HepG2 (cell line): ENCODE data around the gene CACNA2D3. TPM values are rescaled to one million over a fixed set of nuclear protein-coding genes. Genes with fewer than 3 reads are reported as not detected.

Experiments used
- ATAC-seq: fragments of 200-7000 bp; cut with Tn5 transposase; 3 replicates; pipeline ENCODE4 v1.9.1; 2020; ENCODE audit warnings: mild to moderate bottlenecking, moderate library complexity
- BruUV-seq: library from RNA; stranded (reverse); fragments of 400-500 nt; replicated peaks from 2 replicates; lab custom pipeline; 2021; lab: Mats Ljungman, UMichigan
- CTCF ChIA-PET: fragments of 300-600 bp; formaldehyde crosslinking; extraction: SDS; loops from one replicate; lab custom pipeline; 2021; ENCODE audit warnings: low total read pairs, inconsistent platforms, low intra/inter-chr PET ratio; lab: Yijun Ruan, JAX
- POLR2A ChIA-PET: fragments of 350-600 bp; sonication (Branson Sonifier 250); formaldehyde crosslinking; loops from one replicate; lab custom pipeline; 2020; ENCODE audit warnings: antibody characterized with exemption, inconsistent platforms; lab: Yijun Ruan, JAX
- DNase-seq: peaks from one replicate; pipeline ENCODE4 v3.0.0-alpha.2; 2015; ENCODE audit warnings: low spot score
- FAIRE-seq: peaks from 3 replicates; lab custom pipeline; 2011; peaks lifted over from hg19 to GRCh38; lab: Jason Lieb, UNC
- H2AFZ ChIP-seq: one replicate; pipeline ENCODE4 v1.6.1; 2011; ENCODE audit warnings: low read length, inconsistent platforms
- H3K27ac ChIP-seq: fragments of 300-600 bp; 3 replicates; pipeline ENCODE4 v1.8.0; 2011; ENCODE audit warnings: mixed run types, mild to moderate bottlenecking, mixed read lengths, low read length, inconsistent platforms; ENCODE audit not compliant: insufficient read depth; ENCODE audit errors: extremely low read length
- H3K27me3 ChIP-seq, 2 experiments: fragments of 200-600 bp in 1 of 2; 2 replicates in 1 of 2; 3 replicates in 1 of 2; pipeline versions ENCODE4 v1.6.0 to v1.8.0; 2011; ENCODE audit warnings: low read length in 2 of 2, mild to moderate bottlenecking in 2 of 2, moderate library complexity in 2 of 2, inconsistent platforms in 1 of 2; ENCODE audit not compliant: insufficient read depth in 2 of 2, control insufficient read depth in 1 of 2
- H3K36me3 ChIP-seq, 2 experiments: fragments of 200-600 bp in 1 of 2; replicated peaks in 1 of 2; 2 replicates in 1 of 2; 3 replicates in 1 of 2; pipeline versions ENCODE4 v1.5.1 to v1.8.0; 2011; ENCODE audit warnings: low read length in 2 of 2, inconsistent platforms in 1 of 2; ENCODE audit not compliant: insufficient read depth in 2 of 2, control insufficient read depth in 1 of 2
- H3K4me1 ChIP-seq: 2 replicates; pipeline ENCODE4 v1.5.1; 2012; ENCODE audit warnings: low read length, inconsistent platforms; ENCODE audit not compliant: insufficient read depth
- H3K4me2 ChIP-seq: 2 replicates; pipeline ENCODE4 v1.6.0; 2011; ENCODE audit warnings: low read depth, low read length, inconsistent platforms
- H3K4me3 ChIP-seq, 3 experiments: fragments of 200-600 bp in 1 of 3; sonication (generic), shearing (Covaris generic) in 1 of 3; replicated peaks in 1 of 3; 2 replicates each; pipeline ENCODE4 v1.5.1; 2011 to 2016; ENCODE audit warnings: low read length in 3 of 3, inconsistent platforms in 2 of 3, low read depth in 2 of 3, mild to moderate bottlenecking in 2 of 3, control low read depth in 1 of 3, mixed read lengths in 1 of 3; ENCODE audit not compliant: insufficient read depth in 1 of 3
- H3K79me2 ChIP-seq: one replicate; pipeline ENCODE4 v1.6.1; 2011; ENCODE audit warnings: low read length, inconsistent platforms; ENCODE audit not compliant: insufficient read depth
- H3K9ac ChIP-seq: 2 replicates; pipeline ENCODE4 v1.6.0; 2011; ENCODE audit warnings: mild to moderate bottlenecking, low read depth, low read length, inconsistent platforms; ENCODE audit not compliant: insufficient read depth
- H3K9me3 ChIP-seq: 2 replicates; pipeline ENCODE4 v1.5.1; 2012; ENCODE audit warnings: mild to moderate bottlenecking, low read length
- H4K20me1 ChIP-seq: 2 replicates; pipeline ENCODE4 v1.6.0; 2011; ENCODE audit warnings: inconsistent platforms, mild to moderate bottlenecking, low read length, moderate library complexity; ENCODE audit not compliant: insufficient read depth
- BORCS8-MEF2B ChIP-seq: sonication (generic); formaldehyde crosslinking; IDR thresholded peaks from 2 replicates; pipeline ENCODE4 v1.8.0; 2022; ENCODE audit warnings: mild to moderate bottlenecking, missing genetic modification reagents
- FLYWCH1 ChIP-seq: sonication (generic); formaldehyde crosslinking; IDR thresholded peaks from 2 replicates; pipeline ENCODE4 v1.8.1; 2023; ENCODE audit warnings: mild to moderate bottlenecking, missing genetic modification reagents
- GMEB2 ChIP-seq: IDR thresholded peaks from 2 replicates; pipeline ENCODE4 v1.6.1; 2016; ENCODE audit warnings: missing biosample characterization, missing genetic modification reagents, low read depth
- GTF3A ChIP-seq: sonication (generic); formaldehyde crosslinking; conservative IDR thresholded peaks from 2 replicates; pipeline ENCODE4 v1.4.0; 2020; ENCODE audit warnings: mild to moderate bottlenecking, missing genetic modification reagents
- HMGXB3 ChIP-seq: sonication (generic); formaldehyde crosslinking; IDR thresholded peaks from 2 replicates; pipeline ENCODE4 v1.4.0; 2020; ENCODE audit warnings: missing genetic modification reagents, borderline replicate concordance
- KDM5A ChIP-seq: fragments of 200-600 bp; sonication (generic); IDR thresholded peaks from 2 replicates; pipeline ENCODE4 v1.7.0; 2018; ENCODE audit warnings: antibody characterized with exemption, mild to moderate bottlenecking, low read length, borderline replicate concordance
- MZF1 ChIP-seq: sonication (generic); formaldehyde crosslinking; IDR thresholded peaks from 2 replicates; pipeline ENCODE4 v1.8.1; 2023; ENCODE audit warnings: mild to moderate bottlenecking, missing genetic modification reagents, borderline replicate concordance
- ZMAT5 ChIP-seq: sonication (generic); formaldehyde crosslinking; IDR thresholded peaks from 2 replicates; pipeline ENCODE4 v1.5.0; 2020; ENCODE audit warnings: mild to moderate bottlenecking, low read depth, missing genetic modification reagents, borderline replicate concordance
- ZNF207 ChIP-seq: fragments of 450-650 bp; IDR thresholded peaks from 2 replicates; pipeline ENCODE4 v1.6.1; 2016; ENCODE audit warnings: antibody characterized with exemption, borderline replicate concordance
- ZNF569 ChIP-seq: sonication (generic); formaldehyde crosslinking; IDR thresholded peaks from 2 replicates; pipeline ENCODE4 v1.5.0; 2020; ENCODE audit warnings: mild to moderate bottlenecking, missing genetic modification reagents, moderate library complexity, borderline replicate concordance
- ZNF710 ChIP-seq: sonication (generic); formaldehyde crosslinking; IDR thresholded peaks from 2 replicates; pipeline ENCODE4 v1.5.0; 2020; ENCODE audit warnings: mild to moderate bottlenecking, missing genetic modification reagents, borderline replicate concordance
- WGBS: methylation state at CpG from one replicate; pipeline ENCODE4 v1.1.6; 2017; ENCODE audit warnings: low lambda C conversion rate; 5-methylcytosine and 5-hydroxymethylcytosine counted together
- in situ Hi-C: cut with HindIII; loops from 2 replicates; pipeline ENCODE4 v1.10.0; 2017; ENCODE audit warnings: low pct_unique_long_range_greater_than_20kb; ENCODE audit not compliant: extremely low pct_ligation_motif_present
- intact Hi-C: fragments of 100-400 bp; cut with micrococcal nuclease; formaldehyde crosslinking; loops from one replicate; pipeline ENCODE4 v1.10.0; 2022; ENCODE audit not compliant: unreplicated experiment
- polyA plus RNA-seq, 8 experiments: library from polyadenylated mRNA; depleted of rRNA in 3 of 8; stranded (reverse) in 7 of 8; unstranded in 1 of 8; fragments of >200 nt; fragmentation: Illumina TruSeq in 4 of 8; extraction: Trizol in 4 of 8; gene quantifications; 2 replicates each; pipeline versions ENCODE4 v1.2.1 to v1.2.3, GENCODE V29; 2011 to 2016; ENCODE audit warnings: low read depth in 4 of 8, missing spikeins in 1 of 8, mixed read lengths in 1 of 8; ENCODE audit not compliant: insufficient read depth in 1 of 8
- total RNA-seq, 5 experiments: library from RNA; depleted of rRNA; stranded (reverse); fragments of >200 nt; fragmentation: Illumina TruSeq; extraction: Trizol; gene quantifications; 2 replicates each; pipeline ENCODE4 v1.2.3, GENCODE V29; 2016; ENCODE audit warnings: low read depth in 1 of 5

CACNA2D3 gene
- total and polyA plus RNA-seq, 2 of the 13 experiments (the other 11 are each of a cell fraction or from before 2014, with no cell fraction given): not detected

GRCh38 chr3:54882129-54882833 is 759.9 kb downstream of the CACNA2D3 start:
- BruUV-seq: no TSS peak
- H3K4me1 ChIP-seq: no peaks in the 10 kb centered on the region
- intact Hi-C loops (no loop called here), in situ Hi-C loops (no loop called here)
- no peaks in the 10 kb centered on the region for H3K79me2 ChIP-seq
- WGBS: 0% methylated on average over 2 of the region's 3 CpGs
- DNase-seq (no peak), ATAC-seq (no peak), FAIRE-seq (no peak)
- no peak overlapping the region for H2AFZ ChIP-seq
- no peak overlapping the region for H3K4me3 ChIP-seq
- TF ChIP-seq KDM5A: no peak
- TF ChIP-seq HMGXB3 (CRISPR knock-in tag): no peak
- TF ChIP-seq ZMAT5 (CRISPR knock-in tag): no peak
- TF ChIP-seq ZNF207: no peak
- no peak for TF ChIP-seq BORCS8-MEF2B (CRISPR knock-in tag)
- TF ChIP-seq ZNF569: no peak
- no peak for TF ChIP-seq ZNF710 (CRISPR knock-in tag)
- no peak for TF ChIP-seq GMEB2 (CRISPR knock-in tag)
- TF ChIP-seq GTF3A: no peak
- TF ChIP-seq MZF1: no peak
- no peak for TF ChIP-seq FLYWCH1 (CRISPR knock-in tag)
- no peak overlapping the region for H3K4me2 ChIP-seq
- no peaks in the 10 kb centered on the region for H3K9me3 ChIP-seq
- ChIA-PET POLR2A (no interaction called here), CTCF (no interaction called here)
- H3K27me3 ChIP-seq: peaks cover 0 to 4% of the 10 kb centered on the region in 2 experiments; a peak in 1 of 5 replicates
- no peak overlapping the region for H3K9ac ChIP-seq
- H3K27ac ChIP-seq: no peak overlapping the region
- H3K36me3 ChIP-seq: no peaks in the 10 kb centered on the region
- H4K20me1 ChIP-seq: no peaks in the 10 kb centered on the region
